Non-pigmented ciliary epithelial cell (primary cell): ENCODE data around the gene VSIG2.
A peak's percentile ranks its signal among the peaks of the same experiment; 100 is the strongest.
"Not testable (repeated sequence)": the region's sequence is repeated elsewhere in the genome, so short reads cannot be mapped to it uniquely, and the experiment has no call there.

Experiments
- DNase-seq: peaks from one replicate; pipeline ENCODE4 v3.0.0-alpha.2; 2010; ENCODE audit warnings: low read depth

VSIG2 gene

GRCh38 chr11:124751741-124752470, at the start of gene VSIG2:
Gene VSIG2, minus strand, starts transcription at chr11:124752255. Its CDS starts 118 bp downstream, at chr11:124752137.
- no peak for DNase-seq

- no peak for DNase-seq
These were observed 49.0 kb upstream of the VSIG2 start for GRCh38 chr11:124801014-124801413.

GRCh38 chr11:124800226-124800929, 48.3 kb upstream of the VSIG2 start, which contains the start of gene MSANTD2:
Gene MSANTD2, minus strand, starts transcription at chr11:124800406. Its CDS starts 26 bp downstream, at chr11:124800380.
- no peak for DNase-seq

- no peak for DNase-seq
These were observed 47.5 kb upstream of the VSIG2 start for GRCh38 chr11:124799348-124800225.

- DNase-seq, result no peak
These were observed 46.9 kb upstream of the VSIG2 start for GRCh38 chr11:124798991-124799347.

GRCh38 chr11:124796312-124796711, 44.3 kb upstream of the VSIG2 start:
- DNase-seq, result no peak

- no peak for DNase-seq
These were observed 41.6 kb upstream of the VSIG2 start for GRCh38 chr11:124793466-124794278.

- DNase-seq, result no peak
These were observed 39.7 kb upstream of the VSIG2 start for GRCh38 chr11:124791626-124792341.

- no peak for DNase-seq
These were observed 36.5 kb upstream of the VSIG2 start for GRCh38 chr11:124788521-124788920.

GRCh38 chr11:124784051-124784450, 32.0 kb upstream of the VSIG2 start:
- DNase-seq, result no peak

GRCh38 chr11:124783002-124783401, 30.9 kb upstream of the VSIG2 start:
- DNase-seq, result no peak

- DNase-seq, result no peak
These were observed 27.5 kb upstream of the VSIG2 start for GRCh38 chr11:124779568-124779967.

GRCh38 chr11:124778281-124778680, 26.2 kb upstream of the VSIG2 start:
- no peak for DNase-seq

- no peak for DNase-seq
These were observed 25.0 kb upstream of the VSIG2 start for GRCh38 chr11:124776865-124777645.

- not testable (repeated sequence) for DNase-seq
These were observed 18.9 kb upstream of the VSIG2 start for GRCh38 chr11:124770959-124771358.

- peak; percentile 43 for DNase-seq
These were observed 18.0 kb upstream of the VSIG2 start for GRCh38 chr11:124769806-124770774.

- no peak for DNase-seq
These were observed 16.9 kb upstream of the VSIG2 start for GRCh38 chr11:124768914-124769313.

- no peak for DNase-seq
These were observed 14.1 kb upstream of the VSIG2 start for GRCh38 chr11:124766156-124766555.
